Gastroesophageal sphincter (tissue), 3 donors: Measurements from ENCODE around the gene TMEM41A.

Experiments
- EP300 ChIP-seq: sonication (generic); formaldehyde crosslinking; IDR thresholded peaks from one replicate; pipeline ENCODE4 v1.6.1; 2017; ENCODE audit warnings: antibody characterized with exemption, mild to moderate bottlenecking
- POLR2A ChIP-seq, 2 donors: fragments of 450-650 bp; IDR thresholded peaks; one replicate each; pipeline ENCODE4 v1.6.1; 2017; ENCODE audit warnings: antibody characterized with exemption in 2 of 2, mild to moderate bottlenecking in 2 of 2, moderate library complexity in 1 of 2
- POLR2AphosphoS5 ChIP-seq: sonication (generic); formaldehyde crosslinking; IDR thresholded peaks from one replicate; pipeline ENCODE4 v1.6.1; 2017; ENCODE audit warnings: antibody characterized with exemption
- TF ChIP-seq, protein P1 (sequence below), 4 experiments: fragments of 200-600 bp in 2 of 4; fragments of 450-650 bp in 2 of 4; sonication (generic) in 1 of 4; IDR thresholded peaks; one replicate each; pipeline ENCODE4 v1.5.1; 2017 to 2019; ENCODE audit warnings: antibody characterized with exemption in 4 of 4, mild to moderate bottlenecking in 2 of 4, moderate library complexity in 2 of 4

DNA sequence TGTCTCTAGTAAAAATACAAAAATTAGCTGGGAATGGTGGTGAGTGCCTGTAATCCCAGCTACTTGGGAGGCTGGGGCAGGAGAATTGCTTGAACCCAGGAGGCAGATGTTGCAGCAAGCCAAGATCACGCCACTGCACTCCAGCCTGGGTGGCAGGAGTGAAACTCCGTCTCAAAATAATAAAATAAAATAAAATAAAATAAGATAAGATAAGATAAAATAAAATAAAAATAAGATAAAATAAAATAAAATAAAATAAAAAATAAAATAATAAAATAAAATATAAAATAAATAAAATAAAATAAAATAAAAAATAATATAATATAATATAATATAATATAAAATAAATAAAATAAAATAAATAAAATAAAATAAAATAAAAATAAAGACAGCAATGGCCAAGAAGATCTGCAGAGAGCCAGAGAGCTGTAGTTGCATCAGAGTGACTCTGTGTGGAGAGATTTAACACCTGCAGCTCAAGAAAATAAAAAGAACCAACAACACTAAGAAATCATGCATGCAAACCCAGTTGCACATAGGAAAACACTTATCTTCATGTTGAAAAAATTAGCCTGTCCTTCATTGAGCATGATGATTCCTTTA lies 27.6 kb upstream of the TMEM41A start:
- no peak for TF ChIP-seq POLR2AphosphoS5
- TF ChIP-seq, protein P1, sequence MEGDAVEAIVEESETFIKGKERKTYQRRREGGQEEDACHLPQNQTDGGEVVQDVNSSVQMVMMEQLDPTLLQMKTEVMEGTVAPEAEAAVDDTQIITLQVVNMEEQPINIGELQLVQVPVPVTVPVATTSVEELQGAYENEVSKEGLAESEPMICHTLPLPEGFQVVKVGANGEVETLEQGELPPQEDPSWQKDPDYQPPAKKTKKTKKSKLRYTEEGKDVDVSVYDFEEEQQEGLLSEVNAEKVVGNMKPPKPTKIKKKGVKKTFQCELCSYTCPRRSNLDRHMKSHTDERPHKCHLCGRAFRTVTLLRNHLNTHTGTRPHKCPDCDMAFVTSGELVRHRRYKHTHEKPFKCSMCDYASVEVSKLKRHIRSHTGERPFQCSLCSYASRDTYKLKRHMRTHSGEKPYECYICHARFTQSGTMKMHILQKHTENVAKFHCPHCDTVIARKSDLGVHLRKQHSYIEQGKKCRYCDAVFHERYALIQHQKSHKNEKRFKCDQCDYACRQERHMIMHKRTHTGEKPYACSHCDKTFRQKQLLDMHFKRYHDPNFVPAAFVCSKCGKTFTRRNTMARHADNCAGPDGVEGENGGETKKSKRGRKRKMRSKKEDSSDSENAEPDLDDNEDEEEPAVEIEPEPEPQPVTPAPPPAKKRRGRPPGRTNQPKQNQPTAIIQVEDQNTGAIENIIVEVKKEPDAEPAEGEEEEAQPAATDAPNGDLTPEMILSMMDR (IDR thresholded peaks at IDR 0.05) = no peak
- TF ChIP-seq POLR2A (IDR thresholded peaks at IDR 0.05) = no peak
- no peak for TF ChIP-seq EP300
